ENCODE results near the gene ZNF367.

GRCh38 chr9:96379461-96379860 is 38.7 kb downstream of the ZNF367 start:
- TF ChIP-seq EZH2 (IDR thresholded peaks at IDR 0.05; ENCODE audit: borderline replicate concordance, low read length) = no peak
- TF ChIP-seq, protein P1, sequence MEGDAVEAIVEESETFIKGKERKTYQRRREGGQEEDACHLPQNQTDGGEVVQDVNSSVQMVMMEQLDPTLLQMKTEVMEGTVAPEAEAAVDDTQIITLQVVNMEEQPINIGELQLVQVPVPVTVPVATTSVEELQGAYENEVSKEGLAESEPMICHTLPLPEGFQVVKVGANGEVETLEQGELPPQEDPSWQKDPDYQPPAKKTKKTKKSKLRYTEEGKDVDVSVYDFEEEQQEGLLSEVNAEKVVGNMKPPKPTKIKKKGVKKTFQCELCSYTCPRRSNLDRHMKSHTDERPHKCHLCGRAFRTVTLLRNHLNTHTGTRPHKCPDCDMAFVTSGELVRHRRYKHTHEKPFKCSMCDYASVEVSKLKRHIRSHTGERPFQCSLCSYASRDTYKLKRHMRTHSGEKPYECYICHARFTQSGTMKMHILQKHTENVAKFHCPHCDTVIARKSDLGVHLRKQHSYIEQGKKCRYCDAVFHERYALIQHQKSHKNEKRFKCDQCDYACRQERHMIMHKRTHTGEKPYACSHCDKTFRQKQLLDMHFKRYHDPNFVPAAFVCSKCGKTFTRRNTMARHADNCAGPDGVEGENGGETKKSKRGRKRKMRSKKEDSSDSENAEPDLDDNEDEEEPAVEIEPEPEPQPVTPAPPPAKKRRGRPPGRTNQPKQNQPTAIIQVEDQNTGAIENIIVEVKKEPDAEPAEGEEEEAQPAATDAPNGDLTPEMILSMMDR (IDR thresholded peaks at IDR 0.05; ENCODE audit: low read length) = no peak

All from OCI-LY1 (cell line).